ENCODE measurements around the gene RPS6KB2. TPM values are rescaled to one million over a fixed set of nuclear protein-coding genes. Genes with fewer than 3 reads are reported as not detected.
A peak's percentile ranks its signal among the peaks of the same experiment; 100 is the strongest.

RPS6KB2 gene
- total RNA-seq, 1 experiment from 2014 or later, result 54.1 TPM

GRCh38 chr11:67466962-67467771, 38.9 kb downstream of the RPS6KB2 start:
- peak overlapping the region; percentile 98 for H3K27ac ChIP-seq (ENCODE audit: low read depth, low read length)
- no peaks in the 10 kb centered on the region for H3K9me2 ChIP-seq (ENCODE audit: insufficient read depth)
- no peaks in the 10 kb centered on the region for H3K27me3 ChIP-seq (ENCODE audit: insufficient read depth, low read length)
- H2AFZ ChIP-seq (ENCODE audit: low read depth, low read length, poor library complexity, severe bottlenecking), result no peak overlapping the region
- DNase-seq (ENCODE audit: low read depth, low spot score) (no peak), ATAC-seq (no peak)
- peaks cover 15% of the 10 kb centered on the region; the same call in 1 of the 2 replicates for H3K79me2 ChIP-seq (ENCODE audit: insufficient read depth, low read length)
- peaks cover 35 to 59% of the 10 kb centered on the region in 2 experiments for H3K4me1 ChIP-seq (ENCODE audit: control insufficient read depth in 1 of 2, insufficient read depth in 2 of 2, low read length in 2 of 2)
- no peaks in the 10 kb centered on the region for H3K36me3 ChIP-seq (ENCODE audit: control insufficient read depth in 1 of 2, insufficient read depth in 2 of 2, low read length in 2 of 2)
- intact Hi-C loops (cut with micrococcal nuclease), result loop anchor here (5.0 kb wide), 1 partner anchor 115 kb away; the partner anchor contains the start of gene POLD4
- peak overlapping the region; percentile 82 to 95 for H3K4me3 ChIP-seq (replicated peaks in 1 of 2; ENCODE audit: low read depth in 1 of 2, low read length in 2 of 2)
- CTCF ChIA-PET, result interaction anchor here (1.5 to 1.9 kb wide), 2 partner anchors 28 to 66 kb away, joined by 3 to 8 read pairs; partner anchors contain the start of gene PPP1CA
- RAD21 ChIA-PET (ENCODE audit: low non-redundant PET in 1 of 2, low total read pairs in 2 of 2, uncharacterized antibody in 2 of 2, unreplicated experiment in 2 of 2), result no interaction called here
- H3K9me3 ChIP-seq (ENCODE audit: control insufficient read depth in 1 of 2, insufficient read depth in 1 of 2, low read depth in 1 of 2, low read length in 2 of 2), result no peaks in the 10 kb centered on the region
- H3K9ac ChIP-seq (ENCODE audit: low read length), result peak overlapping the region; percentile 95
- TF ChIP-seq ATF3 (IDR thresholded peaks at IDR 0.05) (no peak), POLR2AphosphoS5 (IDR thresholded peaks at IDR 0.05; ENCODE audit: low read depth, low read length) (peak; percentile 10; the same call in 1 of the 2 replicates)
- H3K4me2 ChIP-seq (ENCODE audit: low read length), result peak overlapping the region; percentile 100
- POLR2A ChIA-PET, result interaction anchor here (1.0 kb wide), 1 partner anchor 113 kb away, joined by 3 read pairs; no protein-coding TSS in a partner anchor
- no peaks in the 10 kb centered on the region for H4K20me1 ChIP-seq (ENCODE audit: insufficient read depth)
- TSS peak; percentile 8 for BruUV-seq (replicated peaks)

- TSS peak; percentile 22 for BruUV-seq (replicated peaks)
- H3K9ac ChIP-seq (ENCODE audit: low read length), result peak overlapping the region; percentile 95
- no peaks in the 10 kb centered on the region for H3K9me3 ChIP-seq (ENCODE audit: control insufficient read depth in 1 of 2, insufficient read depth in 1 of 2, low read depth in 1 of 2, low read length in 2 of 2)
- no peak for DNase-seq (ENCODE audit: low read depth, low spot score)
- no peak overlapping the region for H2AFZ ChIP-seq (ENCODE audit: low read depth, low read length, poor library complexity, severe bottlenecking)
- ChIA-PET CTCF (interaction anchor here (1.5 to 1.9 kb wide), 2 partner anchors 29 to 66 kb away, joined by 3 to 8 read pairs; partner anchors contain the start of gene PPP1CA), RAD21 (ENCODE audit: low non-redundant PET in 1 of 2, low total read pairs in 2 of 2, uncharacterized antibody in 2 of 2, unreplicated experiment in 2 of 2) (interaction anchor here in 1 of 2 experiments (0.6 to 2.2 kb wide), 3 partner anchors 24 to 85 kb away, joined by 3 to 6 read pairs (median 3); partner anchors contain the start of gene PPP1CA), POLR2A (interaction anchor here (1.0 to 2.1 kb wide), 5 partner anchors 12 to 113 kb away, joined by 3 to 9 read pairs (median 3); partner anchors contain the start of genes AIP and RAD9A)
- peak; percentile 62 for TF ChIP-seq POLR2AphosphoS5 (IDR thresholded peaks at IDR 0.05; ENCODE audit: low read depth, low read length)
- peak; percentile 67 for TF ChIP-seq YY1 (IDR thresholded peaks at IDR 0.05; ENCODE audit: extremely low read depth, insufficient replicate concordance, low read depth, low read length)
- TF ChIP-seq CEBPB (IDR thresholded peaks at IDR 0.05; ENCODE audit: low read depth), result no peak
- H3K36me3 ChIP-seq (ENCODE audit: control insufficient read depth in 1 of 2, insufficient read depth in 2 of 2, low read length in 2 of 2), result no peaks in the 10 kb centered on the region
- intact Hi-C loops (cut with micrococcal nuclease), result loop anchor here (2.0 to 5.0 kb wide), 2 partner anchors 65 to 116 kb away; partner anchors contain the start of gene POLD4
- H3K4me2 ChIP-seq (ENCODE audit: low read length), result peak overlapping the region; percentile 100
- H3K9me2 ChIP-seq (ENCODE audit: insufficient read depth), result no peaks in the 10 kb centered on the region
- peak overlapping the region; percentile 82 to 95 for H3K4me3 ChIP-seq (replicated peaks in 1 of 2; ENCODE audit: low read depth in 1 of 2, low read length in 2 of 2)
- H4K20me1 ChIP-seq (ENCODE audit: insufficient read depth), result no peaks in the 10 kb centered on the region
- H3K27me3 ChIP-seq (ENCODE audit: insufficient read depth, low read length), result no peaks in the 10 kb centered on the region
- peaks cover 33 to 54% of the 10 kb centered on the region in 2 experiments for H3K4me1 ChIP-seq (ENCODE audit: control insufficient read depth in 1 of 2, insufficient read depth in 2 of 2, low read length in 2 of 2)
- peaks cover 15% of the 10 kb centered on the region; the same call in 1 of the 2 replicates for H3K79me2 ChIP-seq (ENCODE audit: insufficient read depth, low read length)
- H3K27ac ChIP-seq (ENCODE audit: low read depth, low read length), result peak overlapping the region; percentile 88
- ATAC-seq, result no peak
Observed at GRCh38 chr11:67468056-67468455, 39.8 kb downstream of the RPS6KB2 start.
